HEK293 (cell line): ENCODE results near the gene CLNK.

Experiments used
- BCL11A ChIP-seq: fragments of 450-650 bp; formaldehyde crosslinking; IDR thresholded peaks from 2 replicates; pipeline ENCODE4 v1.5.1; 2016; ENCODE audit warnings: low read depth, missing biosample characterization, missing genetic modification characterization
- GFI1B ChIP-seq: fragments of 450-650 bp; formaldehyde crosslinking; IDR thresholded peaks from 2 replicates; pipeline ENCODE4 v1.5.1; 2016; ENCODE audit warnings: missing biosample characterization, missing genetic modification characterization
- GLIS2 ChIP-seq: fragments of 450-650 bp; formaldehyde crosslinking; IDR thresholded peaks from 2 replicates; pipeline ENCODE4 v1.5.1; 2016; ENCODE audit warnings: missing biosample characterization, missing genetic modification characterization
- IKZF3 ChIP-seq: fragments of 450-650 bp; IDR thresholded peaks from 2 replicates; pipeline ENCODE4 v1.5.0; 2018; ENCODE audit warnings: missing biosample characterization, mild to moderate bottlenecking, missing genetic modification characterization, moderate library complexity
- KLF1 ChIP-seq: fragments of 450-650 bp; formaldehyde crosslinking; IDR thresholded peaks from 2 replicates; pipeline ENCODE4 v1.5.1; 2016; ENCODE audit warnings: missing biosample characterization, missing genetic modification characterization
- KLF10 ChIP-seq: fragments of 450-650 bp; IDR thresholded peaks from 2 replicates; pipeline ENCODE4 v1.5.1; 2018; ENCODE audit warnings: missing biosample characterization, mild to moderate bottlenecking, missing genetic modification characterization
- KLF16 ChIP-seq: fragments of 450-650 bp; formaldehyde crosslinking; IDR thresholded peaks from 2 replicates; pipeline ENCODE4 v1.5.1; 2017; ENCODE audit warnings: missing biosample characterization, missing genetic modification characterization
- YY1 ChIP-seq: fragments of 450-650 bp; formaldehyde crosslinking; IDR thresholded peaks from 2 replicates; pipeline ENCODE4 v1.5.1; 2018; ENCODE audit warnings: missing biosample characterization, missing genetic modification characterization
- ZBTB1 ChIP-seq: fragments of 450-650 bp; formaldehyde crosslinking; IDR thresholded peaks from 2 replicates; pipeline ENCODE4 v1.5.1; 2016; ENCODE audit warnings: missing biosample characterization, missing genetic modification characterization
- ZBTB17 ChIP-seq: fragments of 450-650 bp; formaldehyde crosslinking; IDR thresholded peaks from 2 replicates; pipeline ENCODE4 v1.5.1; 2016; ENCODE audit warnings: missing biosample characterization, missing genetic modification characterization
- ZEB2 ChIP-seq: fragments of 450-650 bp; formaldehyde crosslinking; IDR thresholded peaks from 2 replicates; pipeline ENCODE4 v1.5.1; 2016; ENCODE audit warnings: missing biosample characterization, missing genetic modification characterization
- ZNF114 ChIP-seq: fragments of 450-650 bp; formaldehyde crosslinking; IDR thresholded peaks from 2 replicates; pipeline ENCODE4 v1.5.0; 2017; ENCODE audit warnings: missing biosample characterization, missing genetic modification characterization
- ZNF121 ChIP-seq: fragments of 450-650 bp; formaldehyde crosslinking; IDR thresholded peaks from 2 replicates; pipeline ENCODE4 v1.5.1; 2016; ENCODE audit warnings: missing biosample characterization, missing genetic modification characterization
- ZNF155 ChIP-seq: fragments of 450-650 bp; formaldehyde crosslinking; IDR thresholded peaks from 2 replicates; pipeline ENCODE4 v1.5.1; 2016; ENCODE audit warnings: missing biosample characterization, missing genetic modification characterization
- ZNF157 ChIP-seq: fragments of 450-650 bp; formaldehyde crosslinking; IDR thresholded peaks from 2 replicates; pipeline ENCODE4 v1.5.1; 2016; ENCODE audit warnings: missing biosample characterization, missing genetic modification characterization
- ZNF16 ChIP-seq: fragments of 450-650 bp; formaldehyde crosslinking; IDR thresholded peaks from 2 replicates; pipeline ENCODE4 v1.5.1; 2016; ENCODE audit warnings: low read depth, missing biosample characterization, missing genetic modification characterization
- ZNF19 ChIP-seq: fragments of 450-650 bp; formaldehyde crosslinking; IDR thresholded peaks from 2 replicates; pipeline ENCODE4; 2016; ENCODE audit warnings: missing biosample characterization, missing genetic modification characterization, low read depth
- ZNF2 ChIP-seq: fragments of 450-650 bp; formaldehyde crosslinking; IDR thresholded peaks from 2 replicates; pipeline ENCODE4 v1.5.1; 2016; ENCODE audit warnings: missing biosample characterization, missing genetic modification characterization
- ZNF274 ChIP-seq, 2 experiments: fragments of 200-500 bp in 1 of 2; fragments of 450-650 bp in 1 of 2; sonication (Bioruptor generic) in 1 of 2; formaldehyde crosslinking in 1 of 2; IDR thresholded peaks; 2 replicates each; pipeline versions ENCODE4 v1.5.1 to v1.6.1; 2014 to 2016; ENCODE audit warnings: borderline replicate concordance in 1 of 2, inconsistent platforms in 1 of 2, low read length in 1 of 2, missing biosample characterization in 1 of 2, missing genetic modification characterization in 1 of 2
- ZNF324 ChIP-seq: fragments of 450-650 bp; formaldehyde crosslinking; IDR thresholded peaks from 2 replicates; pipeline ENCODE4 v1.5.1; 2016; ENCODE audit warnings: missing biosample characterization, missing genetic modification characterization
- ZNF350 ChIP-seq: fragments of 450-650 bp; formaldehyde crosslinking; IDR thresholded peaks from 2 replicates; pipeline ENCODE4 v1.5.0; 2017; ENCODE audit warnings: missing biosample characterization, mild to moderate bottlenecking, missing genetic modification characterization
- ZNF354C ChIP-seq: fragments of 450-650 bp; formaldehyde crosslinking; IDR thresholded peaks from 2 replicates; pipeline ENCODE4 v1.5.1; 2016; ENCODE audit warnings: missing biosample characterization, missing genetic modification characterization, low read depth, borderline replicate concordance
- ZNF394 ChIP-seq: fragments of 450-650 bp; formaldehyde crosslinking; IDR thresholded peaks from 2 replicates; pipeline ENCODE4 v1.5.1; 2016; ENCODE audit warnings: missing biosample characterization, missing genetic modification characterization, mild to moderate bottlenecking, moderate library complexity, borderline replicate concordance
- ZNF501 ChIP-seq: fragments of 450-650 bp; formaldehyde crosslinking; IDR thresholded peaks from 2 replicates; pipeline ENCODE4 v1.5.1; 2016; ENCODE audit warnings: missing biosample characterization, missing genetic modification characterization
- ZNF548 ChIP-seq: fragments of 450-650 bp; formaldehyde crosslinking; IDR thresholded peaks from 2 replicates; pipeline ENCODE4 v1.5.1; 2016; ENCODE audit warnings: missing biosample characterization, missing genetic modification characterization
- ZNF558 ChIP-seq: fragments of 450-650 bp; formaldehyde crosslinking; IDR thresholded peaks from 2 replicates; pipeline ENCODE4 v1.5.1; 2016; ENCODE audit warnings: missing biosample characterization, missing genetic modification characterization
- ZNF560 ChIP-seq: fragments of 450-650 bp; formaldehyde crosslinking; IDR thresholded peaks from 2 replicates; pipeline ENCODE4 v1.5.1; 2017; ENCODE audit warnings: missing biosample characterization, missing genetic modification characterization, borderline replicate concordance
- ZNF610 ChIP-seq: fragments of 450-650 bp; formaldehyde crosslinking; IDR thresholded peaks from 2 replicates; pipeline ENCODE4 v1.5.1; 2016; ENCODE audit warnings: missing biosample characterization, missing genetic modification characterization, borderline replicate concordance
- ZNF626 ChIP-seq: fragments of 450-650 bp; sonication (Bioruptor Pico); formaldehyde crosslinking; IDR thresholded peaks from 2 replicates; pipeline ENCODE4 v1.5.1; 2018; ENCODE audit warnings: missing biosample characterization, missing genetic modification characterization, inconsistent platforms
- ZNF692 ChIP-seq: fragments of 450-650 bp; formaldehyde crosslinking; IDR thresholded peaks from 2 replicates; pipeline ENCODE4 v1.5.1; 2016; ENCODE audit warnings: missing biosample characterization, missing genetic modification characterization
- TF ChIP-seq, protein P1 (sequence below): fragments of 450-650 bp; formaldehyde crosslinking; conservative IDR thresholded peaks from 2 replicates; pipeline ENCODE4 v1.5.1; 2016; ENCODE audit warnings: low read depth, missing biosample characterization, missing genetic modification characterization
- TF ChIP-seq, protein P2 (sequence below): fragments of 450-650 bp; formaldehyde crosslinking; IDR thresholded peaks from 2 replicates; pipeline ENCODE4 v1.5.1; 2016; ENCODE audit warnings: missing biosample characterization, missing genetic modification characterization

The CLNK gene

GRCh38 chr4:10521424-10521823, 163.1 kb downstream of the CLNK start (continued):
- TF ChIP-seq BCL11A (tag by site-specific recombination) (peak; percentile 75; the same call in 1 of the 2 replicates), ZNF155 (no peak), ZNF558 (tag by site-specific recombination) (0 out of 2 replicates have a peak, but pooled peaks have one; percentile 16), ZBTB17 (tag by site-specific recombination) (peak; percentile 34; the same call in 1 of the 2 replicates), GLIS2 (tag by site-specific recombination) (no peak), KLF1 (tag by site-specific recombination) (no peak), ZNF274 (IDR thresholded peaks at IDR 0.05; ENCODE audit: low read length) (no peak), ZNF274 (tag by site-specific recombination; IDR thresholded peaks at IDR 0.05; ENCODE audit: borderline replicate concordance) (no peak), ZNF394 (peak; percentile 25; the same call in 1 of the 2 replicates), ZEB2 (tag by site-specific recombination) (peak; percentile 58; the same call in 1 of the 2 replicates), IKZF3 (tag by site-specific recombination) (peak; percentile 63; the same call in 1 of the 2 replicates), YY1 (tag by site-specific recombination) (no peak), KLF16 (tag by site-specific recombination) (no peak), ZNF626 (tag by site-specific recombination) (no peak), ZNF350 (tag by site-specific recombination) (no peak), ZNF354C (tag by site-specific recombination) (no peak), ZNF324 (no peak), ZBTB1 (tag by site-specific recombination) (peak; percentile 76), ZNF114 (no peak), ZNF2 (tag by site-specific recombination) (0 out of 2 replicates have a peak, but pooled peaks have one; percentile 32), ZNF121 (no peak), ZNF560 (tag by site-specific recombination) (no peak), ZNF19 (tag by site-specific recombination) (no peak), ZNF548 (tag by site-specific recombination) (no peak), ZNF610 (tag by site-specific recombination) (no peak), ZNF501 (tag by site-specific recombination) (peak; percentile 47; the same call in 1 of the 2 replicates), ZNF16 (no peak), KLF10 (peak; percentile 57; the same call in 1 of the 2 replicates), ZNF157 (tag by site-specific recombination) (no peak), ZNF692 (no peak; the same call in 1 of the 2 replicates), GFI1B (tag by site-specific recombination) (peak; percentile 63; the same call in 1 of the 2 replicates)
- TF ChIP-seq, protein P1, sequence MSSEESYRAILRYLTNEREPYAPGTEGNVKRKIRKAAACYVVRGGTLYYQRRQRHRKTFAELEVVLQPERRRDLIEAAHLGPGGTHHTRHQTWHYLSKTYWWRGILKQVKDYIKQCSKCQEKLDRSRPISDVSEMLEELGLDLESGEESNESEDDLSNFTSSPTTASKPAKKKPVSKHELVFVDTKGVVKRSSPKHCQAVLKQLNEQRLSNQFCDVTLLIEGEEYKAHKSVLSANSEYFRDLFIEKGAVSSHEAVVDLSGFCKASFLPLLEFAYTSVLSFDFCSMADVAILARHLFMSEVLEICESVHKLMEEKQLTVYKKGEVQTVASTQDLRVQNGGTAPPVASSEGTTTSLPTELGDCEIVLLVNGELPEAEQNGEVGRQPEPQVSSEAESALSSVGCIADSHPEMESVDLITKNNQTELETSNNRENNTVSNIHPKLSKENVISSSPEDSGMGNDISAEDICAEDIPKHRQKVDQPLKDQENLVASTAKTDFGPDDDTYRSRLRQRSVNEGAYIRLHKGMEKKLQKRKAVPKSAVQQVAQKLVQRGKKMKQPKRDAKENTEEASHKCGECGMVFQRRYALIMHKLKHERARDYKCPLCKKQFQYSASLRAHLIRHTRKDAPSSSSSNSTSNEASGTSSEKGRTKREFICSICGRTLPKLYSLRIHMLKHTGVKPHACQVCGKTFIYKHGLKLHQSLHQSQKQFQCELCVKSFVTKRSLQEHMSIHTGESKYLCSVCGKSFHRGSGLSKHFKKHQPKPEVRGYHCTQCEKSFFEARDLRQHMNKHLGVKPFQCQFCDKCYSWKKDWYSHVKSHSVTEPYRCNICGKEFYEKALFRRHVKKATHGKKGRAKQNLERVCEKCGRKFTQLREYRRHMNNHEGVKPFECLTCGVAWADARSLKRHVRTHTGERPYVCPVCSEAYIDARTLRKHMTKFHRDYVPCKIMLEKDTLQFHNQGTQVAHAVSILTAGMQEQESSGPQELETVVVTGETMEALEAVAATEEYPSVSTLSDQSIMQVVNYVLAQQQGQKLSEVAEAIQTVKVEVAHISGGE (tag by site-specific recombination), result no peak
- TF ChIP-seq, protein P2, sequence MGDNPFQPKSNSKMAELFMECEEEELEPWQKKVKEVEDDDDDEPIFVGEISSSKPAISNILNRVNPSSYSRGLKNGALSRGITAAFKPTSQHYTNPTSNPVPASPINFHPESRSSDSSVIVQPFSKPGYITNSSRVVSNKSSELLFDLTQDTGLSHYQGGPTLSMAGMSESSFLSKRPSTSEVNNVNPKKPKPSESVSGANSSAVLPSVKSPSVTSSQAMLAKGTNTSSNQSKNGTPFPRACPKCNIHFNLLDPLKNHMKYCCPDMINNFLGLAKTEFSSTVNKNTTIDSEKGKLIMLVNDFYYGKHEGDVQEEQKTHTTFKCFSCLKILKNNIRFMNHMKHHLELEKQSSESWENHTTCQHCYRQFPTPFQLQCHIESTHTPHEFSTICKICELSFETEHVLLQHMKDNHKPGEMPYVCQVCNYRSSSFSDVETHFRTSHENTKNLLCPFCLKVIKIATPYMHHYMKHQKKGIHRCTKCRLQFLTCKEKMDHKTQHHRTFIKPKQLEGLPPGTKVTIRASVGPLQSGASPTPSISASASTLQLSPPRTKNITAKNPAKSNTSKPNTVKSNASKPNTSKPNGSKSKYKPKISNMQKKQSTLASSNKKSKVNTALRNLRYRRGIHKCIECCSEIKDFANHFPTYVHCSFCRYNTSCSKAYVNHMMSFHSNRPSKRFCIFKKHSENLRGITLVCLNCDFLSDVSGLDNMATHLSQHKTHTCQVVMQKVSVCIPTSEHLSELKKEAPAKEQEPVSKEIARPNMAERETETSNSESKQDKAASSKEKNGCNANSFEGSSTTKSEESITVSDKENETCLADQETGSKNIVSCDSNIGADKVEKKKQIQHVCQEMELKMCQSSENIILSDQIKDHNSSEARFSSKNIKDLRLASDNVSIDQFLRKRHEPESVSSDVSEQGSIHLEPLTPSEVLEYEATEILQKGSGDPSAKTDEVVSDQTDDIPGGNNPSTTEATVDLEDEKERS (tag by site-specific recombination), result no peak
